GM19463 (cell line): ENCODE data around the gene DUSP18.
"Not testable (repeated sequence)": the region's sequence is repeated elsewhere in the genome, so short reads cannot be mapped to it uniquely, and the experiment has no call there.

ENCODE experiments used
- ATAC-seq: cut with Tn5 transposase; IDR thresholded peaks from one replicate; pipeline ENCODE4 v1.9.1; 2021; ENCODE audit warnings: mild to moderate bottlenecking, moderate library complexity; ENCODE audit not compliant: unreplicated experiment

DUSP18 gene

DNA sequence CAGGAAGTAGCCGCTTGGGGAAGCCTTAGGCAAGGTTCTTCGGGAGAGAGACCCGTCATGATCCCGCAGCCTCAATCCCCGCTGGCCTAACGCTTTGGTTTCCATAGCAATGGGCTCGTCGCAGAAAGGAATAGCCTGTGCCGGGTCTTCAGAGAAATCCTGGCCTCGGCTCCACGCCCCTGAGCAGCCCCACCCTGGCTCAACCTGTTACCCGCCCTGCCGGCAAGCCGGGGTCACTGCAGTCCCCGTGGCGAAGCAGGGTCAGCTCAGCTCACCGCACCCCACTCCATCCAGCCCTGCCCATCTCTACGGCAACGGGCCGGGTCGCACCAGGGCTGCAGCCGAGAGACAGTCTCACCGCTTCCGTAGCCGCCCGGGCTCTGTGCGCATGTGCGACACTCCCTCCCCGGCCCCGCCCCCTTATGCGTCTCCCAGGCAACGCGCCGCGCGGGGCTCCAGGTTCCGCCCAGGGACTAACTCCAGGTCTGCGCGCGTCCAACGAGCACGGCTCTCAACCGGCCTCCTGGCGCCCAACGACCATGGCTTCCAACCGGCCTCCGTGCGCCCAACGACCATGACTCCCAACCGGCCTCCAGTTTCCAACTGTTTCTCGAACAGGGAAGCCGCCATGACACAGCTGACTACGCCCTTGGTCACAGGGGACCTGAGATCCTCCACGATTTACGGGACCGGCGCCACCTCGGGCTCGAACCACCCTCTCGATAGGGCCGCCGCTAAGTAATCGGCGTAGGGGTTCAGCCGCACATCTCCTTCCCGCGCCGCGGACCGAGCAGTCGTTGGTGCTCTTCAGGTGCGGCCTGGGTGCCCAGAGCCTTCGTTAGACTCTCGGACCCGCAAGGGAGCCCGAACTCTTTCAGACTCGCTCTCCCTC is at the start of gene DUSP18:
Gene DUSP18, minus strand, starts transcription at position 382 of the 892 bp plus-strand sequence. CDS start 3,872 bp downstream, outside the sequence.
- peak; percentile 91 for ATAC-seq

DNA sequence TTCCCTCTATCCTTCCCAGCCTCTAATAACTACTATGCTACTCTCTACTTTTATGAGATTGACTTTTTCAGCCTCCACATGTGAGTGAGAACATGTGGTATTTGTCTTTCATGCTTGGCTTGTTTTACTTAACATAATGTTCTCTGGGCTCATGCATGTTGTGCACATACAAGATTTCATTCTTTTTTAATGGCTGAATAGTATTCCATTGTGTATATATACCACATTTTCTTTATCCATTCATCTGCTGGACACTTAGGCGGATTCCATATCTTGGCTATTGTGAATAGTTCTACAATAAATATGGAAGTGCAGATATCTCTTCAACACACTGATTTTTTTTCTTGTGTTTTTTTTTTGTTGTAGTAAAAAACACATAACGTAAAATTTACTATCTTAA is 46.4 kb upstream of the DUSP18 start:
- ATAC-seq: no peak

DNA sequence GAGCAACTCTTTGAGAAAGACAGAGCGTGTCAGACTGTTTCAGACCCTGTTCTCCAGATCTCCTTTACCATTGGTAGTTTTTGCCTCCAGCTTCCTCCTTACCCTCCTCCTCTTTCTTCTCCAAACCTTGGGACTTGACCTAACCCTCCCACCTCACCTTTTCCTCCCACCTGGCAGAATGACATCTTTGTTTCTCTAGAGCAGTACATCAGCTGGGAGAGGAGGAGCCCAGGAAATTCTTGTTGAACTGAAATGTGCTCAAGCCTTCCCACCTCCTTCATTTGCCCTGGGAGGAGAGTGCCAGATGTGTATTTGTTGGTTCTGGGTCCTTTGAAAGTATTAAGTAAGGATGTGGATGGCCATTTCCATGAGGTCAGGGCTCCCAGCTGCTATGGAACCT is 44.4 kb upstream of the DUSP18 start:
- ATAC-seq: no peak

DNA sequence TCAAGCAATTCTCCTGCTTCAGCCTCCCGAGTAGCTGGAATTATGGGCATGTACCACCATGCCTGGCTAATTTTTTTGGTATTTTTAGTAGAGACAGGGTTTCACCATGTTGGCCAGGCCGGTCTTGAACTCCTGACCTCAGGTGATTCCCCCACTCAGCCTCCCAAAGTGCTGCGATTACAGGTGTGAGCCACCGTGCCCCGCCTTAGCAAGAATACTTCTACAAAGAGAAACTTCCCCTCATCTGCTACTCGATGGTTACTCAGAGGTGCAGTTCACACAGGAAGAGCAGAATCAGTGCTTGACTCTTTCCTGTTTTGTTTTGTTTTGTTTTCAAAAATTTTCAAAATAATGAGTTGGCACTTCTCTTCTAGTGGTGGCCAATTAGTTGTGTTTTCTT is 42.3 kb upstream of the DUSP18 start:
- not testable (repeated sequence) for ATAC-seq

DNA sequence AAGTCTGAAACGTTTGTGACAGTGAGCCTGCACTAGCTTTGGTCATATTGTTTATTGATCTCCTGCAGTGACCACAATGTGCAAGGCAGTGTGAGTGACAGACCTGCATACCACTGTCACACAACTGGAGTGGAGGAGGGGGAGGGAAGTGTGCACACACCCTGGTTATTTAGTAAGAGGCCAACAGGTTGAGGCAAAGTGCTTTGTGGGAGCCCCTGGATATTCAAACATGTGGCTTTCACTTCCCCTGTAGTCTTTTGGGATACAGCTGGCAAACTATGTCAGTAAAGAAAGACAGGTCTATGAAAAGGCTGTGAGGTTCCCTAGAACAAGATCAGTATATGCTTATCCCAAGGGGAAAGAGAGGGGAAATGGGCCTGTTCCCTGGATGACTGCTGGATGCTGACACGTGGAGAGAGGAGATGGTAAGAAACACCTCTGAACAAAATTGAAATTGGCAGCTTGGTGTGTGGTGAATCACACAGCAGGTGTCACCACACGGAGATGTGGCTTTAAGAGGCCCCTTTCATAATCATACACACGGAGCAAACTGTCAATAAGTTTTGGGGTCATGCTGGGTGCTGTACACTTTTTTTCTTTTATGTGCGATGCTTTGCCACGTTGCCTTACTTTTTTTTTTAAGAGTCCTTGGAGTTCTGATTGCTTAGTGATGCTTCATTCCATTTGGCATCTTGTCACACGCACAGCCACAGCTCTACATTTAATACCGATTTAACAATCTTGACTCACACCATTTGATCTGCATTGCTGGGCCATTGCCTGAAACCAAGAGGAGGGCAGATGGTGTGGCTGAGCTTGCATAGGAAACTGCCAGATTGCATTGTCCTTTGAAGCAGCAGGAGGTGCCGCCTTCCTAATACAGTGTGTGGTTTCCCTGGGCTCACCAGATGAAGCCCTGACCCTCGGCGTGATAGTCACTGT is 38.3 kb upstream of the DUSP18 start:
- ATAC-seq: peak; percentile 63

DNA sequence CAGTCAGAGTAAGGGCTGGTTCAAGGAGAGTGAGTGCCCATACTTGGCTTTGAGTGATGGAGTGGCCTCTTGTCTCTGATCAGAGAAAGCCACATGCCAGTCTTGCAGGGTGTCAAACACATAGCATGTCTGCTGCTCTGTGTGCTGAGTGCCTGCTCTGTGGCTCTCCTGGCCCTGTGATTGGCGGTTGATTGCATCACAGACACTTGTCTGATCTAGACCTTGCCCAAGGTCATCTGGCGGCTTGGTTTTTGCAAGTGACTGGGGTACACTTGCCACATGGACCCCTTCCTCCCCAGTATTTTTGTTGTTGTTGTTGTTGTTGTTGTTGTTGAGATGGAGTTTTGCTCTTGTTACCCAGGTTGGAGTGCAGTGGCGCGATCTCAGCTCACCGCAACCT is 37.3 kb upstream of the DUSP18 start:
- no peak for ATAC-seq

DNA sequence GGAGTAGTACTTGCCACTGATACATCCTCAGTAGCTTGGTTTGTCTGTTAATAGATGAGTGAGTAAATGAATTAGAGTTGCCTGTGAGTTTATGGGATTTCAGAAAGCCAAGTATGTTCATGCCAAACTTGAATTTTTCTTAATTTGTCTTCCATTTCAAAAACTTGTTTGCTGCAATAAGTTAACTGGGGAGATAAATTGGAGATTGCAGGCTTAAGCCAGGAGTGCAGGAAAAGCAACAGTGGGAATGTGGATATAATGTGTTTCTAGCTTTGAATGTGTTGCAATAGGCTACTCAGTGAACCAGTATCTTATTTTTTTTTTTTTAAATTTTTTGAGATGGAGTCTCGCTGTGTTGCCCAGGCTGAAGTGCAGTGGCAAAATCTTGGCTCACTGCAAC is 35.2 kb upstream of the DUSP18 start:
- no peak for ATAC-seq

DNA sequence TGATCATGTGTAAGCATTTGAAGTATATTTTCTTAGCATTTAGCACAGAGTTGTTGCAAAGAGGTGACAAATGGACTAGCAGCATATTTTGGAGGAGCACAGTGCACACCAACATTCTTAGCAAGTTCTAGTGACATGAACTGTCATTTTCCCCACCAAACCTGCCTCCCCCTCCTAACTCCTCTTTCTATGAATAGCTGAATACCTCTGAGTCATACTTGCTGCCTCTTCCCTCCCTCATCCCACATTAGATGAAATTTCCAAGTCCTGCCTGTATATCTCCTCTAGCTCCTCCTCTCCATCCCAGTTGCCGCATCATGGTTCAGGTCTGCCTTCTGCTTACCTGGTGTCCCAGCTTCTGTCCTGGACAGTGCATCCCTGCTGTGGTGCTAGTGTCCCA is 34.2 kb upstream of the DUSP18 start:
- ATAC-seq: no peak

DNA sequence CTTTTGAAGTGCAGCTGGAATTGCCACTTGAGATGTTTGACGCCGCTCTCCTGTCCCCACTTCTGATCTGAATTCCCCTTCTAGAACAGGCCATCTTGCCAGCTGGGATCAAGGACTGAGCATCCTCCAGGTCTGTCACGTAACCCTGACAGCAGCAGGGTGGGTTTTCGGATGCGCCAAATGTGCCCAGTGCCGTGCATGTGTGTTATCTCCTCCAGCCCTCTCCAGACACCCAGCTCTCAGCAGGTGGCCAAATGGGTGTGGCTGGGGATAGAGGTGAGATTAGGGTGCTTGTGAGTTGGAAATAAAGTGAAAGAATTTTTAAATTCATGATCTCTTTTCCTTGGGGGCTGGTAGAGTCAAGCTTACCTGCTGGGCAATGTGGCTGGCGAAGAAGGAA is 30.3 kb upstream of the DUSP18 start:
- ATAC-seq: no peak

DNA sequence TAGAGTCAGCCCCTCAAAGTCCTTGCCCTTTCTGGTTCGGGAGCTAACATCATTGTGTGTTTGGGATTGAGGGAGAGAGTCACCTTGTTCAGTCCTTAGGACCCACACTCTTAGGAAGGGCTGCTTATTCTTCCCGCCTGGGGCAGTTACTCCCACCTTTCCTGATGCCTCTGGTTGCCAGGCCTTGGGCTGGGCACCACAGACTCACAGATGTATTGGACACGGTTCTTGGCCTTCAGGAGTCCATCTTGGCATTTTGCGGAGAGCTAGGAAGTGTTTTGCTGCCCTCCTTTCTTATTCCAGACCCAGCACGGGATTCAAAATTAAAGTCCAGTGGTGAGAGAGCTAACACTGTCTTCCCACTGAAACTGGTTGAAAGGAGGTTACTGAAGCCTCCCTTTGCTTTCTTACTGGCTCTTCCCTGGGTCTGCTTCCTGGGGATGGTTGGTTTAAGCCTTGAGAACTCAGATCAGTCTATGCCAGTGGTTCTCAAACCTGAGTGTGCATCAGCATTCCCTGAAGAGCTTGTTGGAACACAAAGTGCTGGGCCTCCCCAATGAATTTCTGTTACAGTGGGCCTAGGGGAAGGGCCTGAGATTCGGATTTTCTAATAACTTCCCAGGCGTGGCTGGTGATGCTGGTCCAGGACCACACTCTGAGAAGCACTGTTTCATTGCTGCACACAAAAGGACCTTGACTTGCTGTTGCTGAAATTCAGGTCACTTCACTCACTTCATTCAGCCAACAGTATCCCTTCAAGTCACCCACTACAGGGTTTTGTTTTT is 28.4 kb upstream of the DUSP18 start:
- ATAC-seq: no peak

DNA sequence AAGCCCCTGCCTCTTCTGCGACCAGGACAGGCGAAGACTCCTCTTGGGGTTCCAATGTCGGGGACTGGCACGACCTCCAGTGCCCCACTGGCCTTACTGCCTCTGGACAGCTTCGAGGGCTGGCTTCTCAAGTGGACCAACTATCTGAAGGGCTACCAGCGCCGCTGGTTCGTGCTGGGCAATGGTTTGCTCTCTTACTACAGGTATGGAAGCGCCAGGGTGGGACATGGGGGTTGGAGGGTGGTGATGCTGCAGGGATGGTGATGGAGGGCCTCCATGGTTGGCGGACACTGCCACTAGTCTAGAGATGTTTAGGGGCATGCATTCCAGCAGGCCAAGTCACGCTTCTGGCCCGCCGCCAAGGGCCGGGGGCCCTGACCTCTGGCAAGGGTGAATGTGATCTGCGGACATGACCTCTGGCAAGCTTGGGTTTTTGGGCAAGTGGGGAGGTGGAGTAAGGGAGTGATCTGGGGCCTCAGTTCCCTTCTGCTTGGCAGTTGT is 27.7 kb upstream of the DUSP18 start:
- no peak for ATAC-seq

DNA sequence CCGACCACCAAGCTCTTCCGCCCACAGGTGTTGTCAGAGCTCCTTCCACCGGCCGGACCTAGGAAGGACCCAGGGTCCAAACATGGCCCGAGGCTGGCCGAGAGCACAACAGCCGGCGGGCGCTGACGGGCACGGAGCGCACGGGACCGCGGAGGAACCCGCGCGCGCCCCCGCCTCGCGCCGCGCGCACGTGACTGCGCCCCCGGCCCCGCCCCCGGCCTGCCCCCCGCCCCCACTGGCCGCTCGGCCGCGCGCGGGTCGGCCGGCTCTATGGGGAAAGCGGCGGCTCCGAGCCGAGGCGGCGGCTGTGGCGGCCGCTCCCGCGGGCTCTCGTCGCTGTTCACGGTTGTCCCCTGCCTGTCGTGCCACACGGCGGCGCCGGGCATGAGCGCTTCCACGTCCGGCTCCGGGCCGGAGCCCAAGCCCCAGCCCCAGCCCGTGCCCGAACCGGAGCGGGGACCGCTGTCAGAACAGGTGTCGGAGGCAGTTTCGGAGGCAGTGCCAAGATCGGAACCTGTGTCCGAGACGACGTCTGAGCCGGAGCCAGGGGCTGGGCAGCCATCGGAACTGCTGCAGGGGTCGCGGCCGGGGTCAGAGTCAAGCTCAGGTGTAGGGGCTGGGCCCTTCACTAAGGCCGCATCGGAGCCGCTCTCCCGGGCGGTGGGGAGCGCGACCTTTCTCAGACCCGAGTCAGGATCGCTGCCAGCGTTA is 27.1 kb upstream of the DUSP18 start, which contains the start of gene OSBP2:
Gene OSBP2, plus strand, starts transcription at position 235 of the 711 bp plus-strand sequence. Its CDS starts 36 bp downstream, at position 271.
- peak; percentile 45 for ATAC-seq

DNA sequence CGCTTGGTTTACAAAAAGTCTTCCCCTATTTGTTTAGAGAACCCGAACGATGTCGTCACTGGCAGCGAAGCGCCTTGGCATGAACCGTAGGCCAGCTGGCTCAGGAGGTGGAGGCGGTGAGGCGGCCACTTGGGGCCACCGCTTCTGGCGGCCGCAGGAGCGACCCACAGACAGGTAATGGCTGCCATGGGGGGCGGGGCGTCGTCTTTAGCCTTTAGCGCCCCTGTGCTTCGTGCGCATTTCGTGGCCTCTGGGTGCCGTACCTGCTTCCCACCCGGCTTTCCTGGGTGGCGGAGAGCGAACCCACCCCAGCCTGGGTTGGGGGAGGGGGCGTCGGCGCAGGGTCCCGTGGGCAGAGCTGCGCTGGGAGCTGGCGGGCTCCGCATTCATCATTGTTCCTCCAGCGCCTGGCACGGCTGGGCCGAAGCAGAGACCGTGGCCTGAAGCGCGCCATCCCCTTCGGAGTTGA is 26.5 kb upstream of the DUSP18 start:
- ATAC-seq: peak; percentile 41

DNA sequence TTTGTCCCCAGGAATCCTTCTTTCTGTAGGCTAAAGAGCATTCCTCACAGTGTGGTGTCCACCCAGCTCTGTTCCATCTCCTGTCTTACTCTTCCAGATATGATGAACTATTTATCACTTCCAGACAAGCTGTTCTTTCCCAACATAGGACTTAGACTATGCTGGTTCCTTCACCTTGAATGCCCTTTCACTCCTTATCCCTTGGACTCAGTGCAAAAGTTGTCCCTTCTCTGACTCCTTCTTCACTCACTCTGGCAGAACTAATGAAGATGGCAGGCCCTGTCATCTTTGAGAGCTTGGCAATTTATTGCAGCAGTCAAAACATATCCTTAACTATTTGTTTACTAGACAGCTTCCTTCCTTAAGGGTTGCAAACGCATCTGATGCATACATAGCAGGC is 23.5 kb upstream of the DUSP18 start:
- no peak for ATAC-seq

DNA sequence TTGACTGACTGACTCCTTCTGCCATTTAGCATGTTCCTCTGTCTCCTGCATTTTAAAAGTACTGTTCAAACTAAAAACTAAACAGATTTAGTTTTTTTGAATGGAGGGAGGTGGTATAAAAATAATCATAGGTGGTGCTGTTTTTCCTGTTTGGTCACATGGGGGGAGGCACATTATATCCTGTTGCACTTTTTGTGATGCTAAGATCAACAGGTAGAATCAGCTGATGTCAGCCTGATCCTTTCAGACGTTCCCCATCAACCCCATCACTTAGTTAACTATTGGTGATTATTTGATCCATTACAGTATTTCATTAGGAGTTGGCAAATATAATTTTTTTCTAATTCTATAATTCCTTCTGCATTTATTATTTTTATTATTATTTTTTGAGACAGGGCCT is 21.9 kb upstream of the DUSP18 start:
- ATAC-seq: no peak

DNA sequence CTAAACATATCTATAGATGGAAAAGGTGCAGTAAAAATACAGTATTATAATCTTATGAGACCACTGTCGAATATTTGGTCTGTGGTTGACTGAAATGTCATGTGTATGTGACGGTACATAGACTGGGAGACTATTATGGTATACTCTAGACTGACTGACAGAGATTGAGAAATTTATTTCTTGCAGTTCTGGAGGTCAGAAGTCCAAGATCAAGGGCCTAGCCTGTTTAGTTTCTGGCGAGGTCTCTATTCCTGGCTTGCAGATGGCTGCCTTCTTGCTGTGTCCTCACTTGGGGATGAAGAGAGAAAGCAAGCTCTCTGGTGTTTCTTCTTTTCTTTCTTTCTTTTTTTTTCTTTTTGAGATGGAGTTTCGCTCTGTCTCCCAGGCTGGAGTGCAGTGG is 19.7 kb upstream of the DUSP18 start:
- no peak for ATAC-seq

DNA sequence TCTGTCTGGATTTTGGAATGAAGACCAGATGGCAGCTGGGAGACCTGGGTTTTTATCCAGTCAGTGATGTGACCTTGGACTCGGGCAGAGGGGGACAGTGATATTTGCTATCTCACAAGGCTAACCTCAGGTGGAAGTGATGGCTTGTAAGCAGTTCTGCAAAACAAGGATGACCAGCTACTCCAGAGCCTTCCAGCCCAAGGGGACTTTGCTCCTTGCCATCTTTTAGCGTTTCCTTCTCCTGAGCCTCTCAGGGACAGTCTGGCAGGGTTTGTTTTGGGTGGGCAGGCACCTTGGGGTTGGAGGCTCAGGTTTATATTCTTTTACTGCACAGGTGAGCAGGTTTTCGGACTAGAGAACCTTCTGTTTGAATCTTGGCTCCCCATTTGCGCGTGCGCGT is 17.5 kb upstream of the DUSP18 start:
- ATAC-seq: no peak

DNA sequence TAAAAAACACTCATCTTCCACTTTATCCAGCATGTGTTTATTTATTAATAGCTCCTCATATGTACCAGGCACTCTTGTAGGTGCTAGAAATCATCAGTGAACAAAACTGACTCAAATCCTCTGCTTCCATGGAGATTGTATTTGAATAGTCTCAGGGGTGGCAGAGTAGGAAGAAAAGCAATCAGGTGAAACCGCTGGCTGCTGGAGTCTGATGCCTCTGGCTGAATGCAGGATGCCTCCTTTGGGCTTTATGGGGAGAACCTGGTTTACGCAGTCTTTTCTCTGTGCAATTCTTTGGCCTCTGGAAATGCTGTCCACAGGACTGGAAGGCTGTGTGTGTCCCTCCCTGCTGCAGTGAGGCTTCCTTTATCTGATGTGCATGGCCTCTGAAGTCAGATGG is 14.2 kb upstream of the DUSP18 start:
- no peak for ATAC-seq

DNA sequence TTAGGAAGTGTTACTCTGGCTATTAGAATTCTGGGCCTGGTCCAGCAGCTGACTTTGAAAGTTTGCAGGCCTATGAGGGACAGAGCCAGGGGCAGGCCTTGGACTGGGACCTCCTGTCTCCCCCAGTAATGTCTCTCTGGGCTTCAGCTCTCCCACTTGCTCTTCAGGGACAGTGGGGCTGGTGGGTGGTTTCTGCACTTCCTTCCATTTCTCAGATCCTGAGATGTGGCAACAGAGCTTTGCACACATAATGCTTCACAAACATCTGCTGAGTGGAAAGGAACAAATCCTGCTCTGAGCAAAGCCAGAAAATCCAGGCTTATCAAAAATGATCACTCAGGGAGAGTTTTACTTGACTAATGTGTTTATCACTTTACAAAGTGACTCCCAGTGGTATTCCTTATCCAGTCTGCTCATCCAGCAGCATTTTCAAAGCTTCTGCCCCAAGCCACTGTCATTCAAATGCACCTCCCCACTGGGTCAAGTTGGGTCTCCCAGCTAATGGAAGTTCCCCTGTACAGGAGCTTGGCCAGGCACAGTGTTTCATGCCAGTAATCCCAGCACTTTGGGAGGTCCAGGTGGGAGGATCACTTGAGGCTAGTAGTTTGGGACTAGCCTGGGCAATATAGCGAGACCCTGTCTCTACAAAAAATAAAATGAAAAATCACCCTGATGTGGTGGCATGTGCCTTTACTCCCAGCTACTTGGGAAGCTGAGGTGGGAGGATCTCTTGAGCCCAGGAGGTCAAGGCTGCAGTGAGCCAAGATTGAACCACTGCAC is 13.5 kb upstream of the DUSP18 start:
- no peak for ATAC-seq
